ENCODE results near the gene OR5W2.
"Not testable (repeated sequence)": the region's sequence is repeated elsewhere in the genome, so short reads cannot be mapped to it uniquely, and the experiment has no call there.

Gene OR5W2

DNA sequence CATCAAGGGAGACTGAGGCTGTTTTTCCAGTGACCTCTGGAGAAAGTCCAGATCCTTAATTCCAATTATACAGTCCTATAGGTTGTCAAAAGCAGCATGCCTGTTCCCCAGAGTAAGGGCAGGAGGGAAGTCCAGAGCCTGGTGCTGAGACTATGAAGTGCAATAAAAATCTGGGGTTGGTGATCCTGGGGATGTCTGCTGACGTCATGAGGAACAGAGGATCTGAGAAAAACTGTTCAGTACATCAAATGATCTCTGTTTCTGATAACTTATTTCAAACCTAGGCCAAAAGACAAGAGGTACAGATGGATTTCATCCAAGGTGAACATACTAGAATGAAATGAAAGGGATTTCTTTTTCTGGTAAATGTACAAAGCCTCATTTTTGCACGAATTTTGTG is 12.1 kb downstream of the OR5W2 start:
- Histone ChIP-seq H3K79me2 (ENCODE audit: low read length) (no peaks in the 10 kb centered on the region), H4K20me1 (ENCODE audit: insufficient read depth, low read length) (no peaks in the 10 kb centered on the region), H3F3A (ENCODE audit: insufficient read depth, low read length) (no peaks in the 10 kb centered on the region), H3K4me3 (ENCODE audit: low read length) (no peak overlapping the region), H3K36me3 (replicated peaks; ENCODE audit: insufficient read depth, low read length) (no peaks in the 10 kb centered on the region), H3K9ac (ENCODE audit: low read length) (no peak overlapping the region), H3K9me3 (replicated peaks; ENCODE audit: insufficient read depth, low read length) (no peaks in the 10 kb centered on the region), H3K4me2 (ENCODE audit: low read depth, low read length) (no peak overlapping the region), H3K27me3 (replicated peaks; ENCODE audit: insufficient read depth, low read length) (no peaks in the 10 kb centered on the region), H3K27ac (ENCODE audit: low read length) (no peak overlapping the region), H3K4me1 (ENCODE audit: low read length) (no peaks in the 10 kb centered on the region), H2AFZ (ENCODE audit: low read length) (no peak overlapping the region), H3K9me2 (replicated peaks; ENCODE audit: insufficient read depth, low read length) (no peaks in the 10 kb centered on the region)
- no peak for TF ChIP-seq EZH2 (optimal IDR thresholded peaks at IDR 0.05; ENCODE audit: low read depth, low read length)
- TF ChIP-seq EZH2phosphoT487 (IDR thresholded peaks at IDR 0.05; ENCODE audit: low read length), result no peak
- TF ChIP-seq, protein P1, sequence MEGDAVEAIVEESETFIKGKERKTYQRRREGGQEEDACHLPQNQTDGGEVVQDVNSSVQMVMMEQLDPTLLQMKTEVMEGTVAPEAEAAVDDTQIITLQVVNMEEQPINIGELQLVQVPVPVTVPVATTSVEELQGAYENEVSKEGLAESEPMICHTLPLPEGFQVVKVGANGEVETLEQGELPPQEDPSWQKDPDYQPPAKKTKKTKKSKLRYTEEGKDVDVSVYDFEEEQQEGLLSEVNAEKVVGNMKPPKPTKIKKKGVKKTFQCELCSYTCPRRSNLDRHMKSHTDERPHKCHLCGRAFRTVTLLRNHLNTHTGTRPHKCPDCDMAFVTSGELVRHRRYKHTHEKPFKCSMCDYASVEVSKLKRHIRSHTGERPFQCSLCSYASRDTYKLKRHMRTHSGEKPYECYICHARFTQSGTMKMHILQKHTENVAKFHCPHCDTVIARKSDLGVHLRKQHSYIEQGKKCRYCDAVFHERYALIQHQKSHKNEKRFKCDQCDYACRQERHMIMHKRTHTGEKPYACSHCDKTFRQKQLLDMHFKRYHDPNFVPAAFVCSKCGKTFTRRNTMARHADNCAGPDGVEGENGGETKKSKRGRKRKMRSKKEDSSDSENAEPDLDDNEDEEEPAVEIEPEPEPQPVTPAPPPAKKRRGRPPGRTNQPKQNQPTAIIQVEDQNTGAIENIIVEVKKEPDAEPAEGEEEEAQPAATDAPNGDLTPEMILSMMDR (IDR thresholded peaks at IDR 0.05; ENCODE audit: low read length), result no peak
- no peak for DNase-seq

DNA sequence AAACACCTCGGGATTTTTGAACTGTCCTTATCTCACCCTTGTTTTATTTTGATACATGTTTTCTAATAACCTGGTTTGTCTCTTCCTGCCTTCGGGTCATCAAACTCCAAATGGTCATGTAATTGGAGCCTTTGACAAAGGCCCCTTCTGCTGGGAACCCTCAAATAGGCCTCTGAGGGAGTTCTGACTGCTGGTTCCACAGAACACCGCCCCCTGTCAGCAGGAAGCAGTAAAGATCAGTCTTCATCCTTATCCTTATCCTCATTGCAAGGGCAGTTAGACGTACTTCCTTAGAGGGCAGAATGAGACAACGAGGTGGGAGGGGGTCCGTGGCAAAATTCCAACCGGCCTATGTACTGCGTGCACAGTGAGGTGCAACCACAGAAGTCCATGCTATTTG is 19.2 kb downstream of the OR5W2 start:
- Histone ChIP-seq H4K20me1 (ENCODE audit: insufficient read depth, low read length) (no peaks in the 10 kb centered on the region), H3K4me2 (ENCODE audit: low read depth, low read length) (no peak overlapping the region), H3K9me3 (replicated peaks; ENCODE audit: insufficient read depth, low read length) (no peaks in the 10 kb centered on the region), H3F3A (ENCODE audit: insufficient read depth, low read length) (no peaks in the 10 kb centered on the region), H2AFZ (ENCODE audit: low read length) (no peak overlapping the region), H3K4me1 (ENCODE audit: low read length) (no peaks in the 10 kb centered on the region), H3K79me2 (ENCODE audit: low read length) (no peaks in the 10 kb centered on the region), H3K36me3 (replicated peaks; ENCODE audit: insufficient read depth, low read length) (no peaks in the 10 kb centered on the region), H3K9ac (ENCODE audit: low read length) (no peak overlapping the region), H3K27me3 (replicated peaks; ENCODE audit: insufficient read depth, low read length) (no peaks in the 10 kb centered on the region), H3K9me2 (replicated peaks; ENCODE audit: insufficient read depth, low read length) (no peaks in the 10 kb centered on the region), H3K27ac (ENCODE audit: low read length) (no peak overlapping the region), H3K4me3 (ENCODE audit: low read length) (no peak overlapping the region)
- TF ChIP-seq EZH2phosphoT487 (IDR thresholded peaks at IDR 0.05; ENCODE audit: low read length) (no peak), EZH2 (optimal IDR thresholded peaks at IDR 0.05; ENCODE audit: low read depth, low read length) (no peak)
- TF ChIP-seq, protein P1 (IDR thresholded peaks at IDR 0.05; ENCODE audit: low read length), result no peak
- DNase-seq, result no peak

DNA sequence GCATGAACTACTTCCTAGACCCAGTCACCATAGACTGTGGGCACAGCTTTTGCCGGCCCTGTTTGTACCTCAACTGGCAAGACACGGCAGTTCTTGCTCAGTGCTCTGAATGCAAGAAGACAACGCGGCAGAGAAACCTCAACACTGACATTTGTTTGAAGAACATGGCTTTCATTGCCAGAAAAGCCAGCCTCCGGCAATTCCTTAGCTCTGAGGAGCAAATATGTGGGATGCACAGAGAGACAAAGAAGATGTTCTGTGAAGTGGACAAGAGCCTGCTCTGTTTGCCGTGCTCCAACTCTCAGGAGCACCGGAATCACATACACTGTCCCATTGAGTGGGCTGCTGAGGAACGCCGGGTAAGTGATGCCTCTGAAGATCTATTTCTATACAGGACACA is 28.9 kb downstream of the OR5W2 start:
- not testable (repeated sequence) for H3K4me3 ChIP-seq (ENCODE audit: low read length); H3K27ac ChIP-seq (ENCODE audit: low read length)

DNA sequence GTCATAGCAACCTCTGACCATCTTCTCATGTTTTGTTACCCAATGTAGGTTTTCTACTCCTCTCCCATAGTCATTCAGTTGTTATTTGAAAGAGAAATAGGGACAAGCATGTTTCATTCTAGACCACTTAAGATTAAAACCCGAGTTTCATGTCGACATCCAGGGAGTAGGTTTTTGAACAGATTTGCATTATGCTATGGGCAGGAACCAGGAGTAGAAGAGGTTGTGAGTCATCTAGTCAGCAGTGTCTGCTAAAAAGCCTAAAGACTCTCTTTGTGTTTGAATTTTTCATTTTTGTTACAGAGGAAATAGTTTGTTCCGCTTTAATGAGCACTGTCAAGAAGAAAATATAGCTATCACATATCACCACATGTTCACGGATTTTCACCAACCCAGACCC is 29.4 kb downstream of the OR5W2 start:
- not testable (repeated sequence) for H3K4me1 ChIP-seq (ENCODE audit: low read length); H3K27me3 ChIP-seq (replicated peaks; ENCODE audit: insufficient read depth, low read length); H3K36me3 ChIP-seq (replicated peaks; ENCODE audit: insufficient read depth, low read length); H3K79me2 ChIP-seq (ENCODE audit: low read length); H3K27ac ChIP-seq (ENCODE audit: low read length); H3K4me3 ChIP-seq (ENCODE audit: low read length); H3K4me2 ChIP-seq (ENCODE audit: low read depth, low read length); H3K9me3 ChIP-seq (replicated peaks; ENCODE audit: insufficient read depth, low read length); H3F3A ChIP-seq (ENCODE audit: insufficient read depth, low read length); H3K9ac ChIP-seq (ENCODE audit: low read length); DNase-seq; H2AFZ ChIP-seq (ENCODE audit: low read length); H3K9me2 ChIP-seq (replicated peaks; ENCODE audit: insufficient read depth, low read length); H4K20me1 ChIP-seq (ENCODE audit: insufficient read depth, low read length)

More for the DNA sequence above, 28.9 kb downstream of the OR5W2 start:
- H2AFZ ChIP-seq (ENCODE audit: low read length); H3K9me2 ChIP-seq (replicated peaks; ENCODE audit: insufficient read depth, low read length); H3K79me2 ChIP-seq (ENCODE audit: low read length); H3K9ac ChIP-seq (ENCODE audit: low read length); DNase-seq; H3K36me3 ChIP-seq (replicated peaks; ENCODE audit: insufficient read depth, low read length); H3K9me3 ChIP-seq (replicated peaks; ENCODE audit: insufficient read depth, low read length); H3K4me2 ChIP-seq (ENCODE audit: low read depth, low read length); H3F3A ChIP-seq (ENCODE audit: insufficient read depth, low read length); H3K27me3 ChIP-seq (replicated peaks; ENCODE audit: insufficient read depth, low read length); H4K20me1 ChIP-seq (ENCODE audit: insufficient read depth, low read length); H3K4me1 ChIP-seq (ENCODE audit: low read length): not testable (repeated sequence)

DNA sequence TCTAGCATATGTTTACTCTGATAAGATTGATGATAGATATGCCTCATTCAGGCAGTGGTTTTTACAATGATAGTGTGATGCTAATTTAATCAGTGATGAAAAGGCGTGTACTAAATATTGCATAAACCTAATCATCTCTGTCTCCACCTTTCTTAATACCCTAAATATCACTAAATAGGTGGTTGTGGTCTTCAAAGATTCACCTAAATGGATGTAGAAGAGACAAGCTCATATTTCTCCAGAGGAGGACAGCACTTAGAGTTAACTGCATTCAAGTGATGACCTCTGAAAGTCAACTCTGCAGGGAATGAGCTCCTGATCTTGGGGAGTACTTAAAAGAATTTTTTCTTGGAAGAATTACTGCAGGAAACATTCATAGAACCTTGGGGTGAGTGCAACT is 31.4 kb downstream of the OR5W2 start, which contains the start of gene TRIM51:
Gene TRIM51 (plus strand): TSS at position 301 of the 400 bp plus-strand sequence. CDS start 2,132 bp downstream, outside the sequence.
- not testable (repeated sequence) for H3K9ac ChIP-seq (ENCODE audit: low read length); H3K4me2 ChIP-seq (ENCODE audit: low read depth, low read length); H3K79me2 ChIP-seq (ENCODE audit: low read length); H3K36me3 ChIP-seq (replicated peaks; ENCODE audit: insufficient read depth, low read length); H3K9me2 ChIP-seq (replicated peaks; ENCODE audit: insufficient read depth, low read length); H3F3A ChIP-seq (ENCODE audit: insufficient read depth, low read length); H3K27me3 ChIP-seq (replicated peaks; ENCODE audit: insufficient read depth, low read length); DNase-seq; H2AFZ ChIP-seq (ENCODE audit: low read length); H3K9me3 ChIP-seq (replicated peaks; ENCODE audit: insufficient read depth, low read length); H4K20me1 ChIP-seq (ENCODE audit: insufficient read depth, low read length); H3K27ac ChIP-seq (ENCODE audit: low read length); H3K4me3 ChIP-seq (ENCODE audit: low read length); H3K4me1 ChIP-seq (ENCODE audit: low read length)

DNA sequence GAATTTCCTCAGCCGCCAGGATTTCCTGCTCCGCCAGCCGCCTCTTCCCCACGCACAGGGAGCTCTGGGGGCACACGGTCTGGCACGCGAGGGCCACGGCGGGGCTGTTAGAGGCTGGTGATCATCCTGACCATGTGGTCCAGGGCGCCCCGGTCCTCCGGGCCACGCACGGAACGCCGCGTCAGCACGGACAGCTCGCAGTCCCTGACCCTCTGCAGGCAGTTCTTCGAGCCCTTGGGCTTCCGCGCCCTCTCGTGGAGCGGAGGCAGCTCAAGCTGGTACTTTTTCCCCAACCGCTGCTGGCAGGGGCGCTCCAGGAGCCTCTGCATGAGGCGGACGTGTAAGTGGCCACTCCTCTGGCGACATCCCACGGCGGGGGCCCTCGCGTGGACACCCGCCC is 41.2 kb downstream of the OR5W2 start:
- H3K9ac ChIP-seq (ENCODE audit: low read length); H4K20me1 ChIP-seq (ENCODE audit: insufficient read depth, low read length); H2AFZ ChIP-seq (ENCODE audit: low read length); H3K27ac ChIP-seq (ENCODE audit: low read length); H3K36me3 ChIP-seq (replicated peaks; ENCODE audit: insufficient read depth, low read length); H3K79me2 ChIP-seq (ENCODE audit: low read length); DNase-seq; H3K4me3 ChIP-seq (ENCODE audit: low read length); H3K9me2 ChIP-seq (replicated peaks; ENCODE audit: insufficient read depth, low read length); H3K4me2 ChIP-seq (ENCODE audit: low read depth, low read length); H3K4me1 ChIP-seq (ENCODE audit: low read length); H3K27me3 ChIP-seq (replicated peaks; ENCODE audit: insufficient read depth, low read length); H3K9me3 ChIP-seq (replicated peaks; ENCODE audit: insufficient read depth, low read length); H3F3A ChIP-seq (ENCODE audit: insufficient read depth, low read length): not testable (repeated sequence)

Measured in MM.1S (cell line).